GM19025 (cell line): ENCODE data around the gene OR10A5.
A peak's percentile ranks its signal among the peaks of the same experiment; 100 is the strongest.
"Not testable (repeated sequence)": the region's sequence is repeated elsewhere in the genome, so short reads cannot be mapped to it uniquely, and the experiment has no call there.

Experiments
- ATAC-seq: cut with Tn5 transposase; IDR thresholded peaks from one replicate; pipeline ENCODE4 v1.9.1; 2021; ENCODE audit warnings: mild to moderate bottlenecking, low read depth, moderate library complexity; ENCODE audit not compliant: unreplicated experiment

OR10A5 gene

GRCh38 chr11:6845383-6845782 lies at the start of gene OR10A5:
Gene OR10A5, plus strand, starts transcription at chr11:6845683. Its CDS starts 0 bp downstream, at chr11:6845683.
- ATAC-seq, result no peak

- no peak for ATAC-seq
These were observed 46.1 kb upstream of the OR10A5 start, which contains the start of gene OR6A2 for GRCh38 chr11:6799402-6799801. Gene OR6A2, minus strand, starts transcription at chr11:6799689. Its CDS starts 3,981 bp downstream, at chr11:6795708.

GRCh38 chr11:6801075-6801474 lies 44.4 kb upstream of the OR10A5 start:
- not testable (repeated sequence) for ATAC-seq

- ATAC-seq, result peak; percentile 60
These were observed 33.0 kb upstream of the OR10A5 start for GRCh38 chr11:6812390-6813005.

- no peak for ATAC-seq
These were observed 31.8 kb upstream of the OR10A5 start for GRCh38 chr11:6813656-6814055.

GRCh38 chr11:6817694-6818093 lies 27.8 kb upstream of the OR10A5 start:
- ATAC-seq, result no peak

GRCh38 chr11:6818967-6819366 lies 26.5 kb upstream of the OR10A5 start:
- ATAC-seq, result no peak

GRCh38 chr11:6824136-6824823 lies 21.2 kb upstream of the OR10A5 start:
- no peak for ATAC-seq

GRCh38 chr11:6825231-6825744 lies 20.2 kb upstream of the OR10A5 start:
- no peak for ATAC-seq

GRCh38 chr11:6828103-6828502 lies 17.4 kb upstream of the OR10A5 start:
- no peak for ATAC-seq

GRCh38 chr11:6833356-6833755 lies 12.1 kb upstream of the OR10A5 start:
- ATAC-seq, result no peak

GRCh38 chr11:6834021-6834420 lies 11.5 kb upstream of the OR10A5 start:
- ATAC-seq, result no peak

GRCh38 chr11:6841694-6842093 lies 3.8 kb upstream of the OR10A5 start:
- no peak for ATAC-seq

- no peak for ATAC-seq
These were observed 1.8 kb upstream of the OR10A5 start for GRCh38 chr11:6843670-6844069.

- ATAC-seq, result no peak
These were observed 1.1 kb upstream of the OR10A5 start for GRCh38 chr11:6844356-6844755.

GRCh38 chr11:6850526-6850925 lies 5.0 kb downstream of the OR10A5 start:
- ATAC-seq, result no peak

GRCh38 chr11:6854801-6855200 lies 9.3 kb downstream of the OR10A5 start:
- not testable (repeated sequence) for ATAC-seq

- ATAC-seq, result no peak
These were observed 10.6 kb downstream of the OR10A5 start for GRCh38 chr11:6855971-6856541.

GRCh38 chr11:6856871-6857270 lies 11.4 kb downstream of the OR10A5 start:
- ATAC-seq, result peak; percentile 55

- ATAC-seq, result no peak
These were observed 17.5 kb downstream of the OR10A5 start, which contains the start of gene OR10A2 for GRCh38 chr11:6862961-6863360. Gene OR10A2, plus strand, starts transcription at chr11:6863057. Its CDS starts 6,698 bp downstream, at chr11:6869755.

GRCh38 chr11:6864438-6864837 lies 19.0 kb downstream of the OR10A5 start:
- ATAC-seq, result no peak
